Hepatocyte (in vitro differentiated cells): ENCODE results near the gene PRKAG2. TPM values are rescaled to one million over a fixed set of nuclear protein-coding genes. Genes with fewer than 3 reads are reported as not detected.

Experiments
- DNase-seq: peaks from one replicate; pipeline ENCODE4 v3.0.0-alpha.2; 2016; ENCODE audit warnings: low spot score
- H2AFZ ChIP-seq: fragments of 200-600 bp; sonication (generic); 2 replicates; pipeline ENCODE4 v1.6.0; 2016; ENCODE audit warnings: antibody characterized with exemption, mild to moderate bottlenecking
- H3K27ac ChIP-seq: fragments of 200-600 bp; sonication (generic); 2 replicates; pipeline ENCODE4 v1.5.1; 2016; ENCODE audit warnings: mild to moderate bottlenecking
- H3K27me3 ChIP-seq: fragments of 200-600 bp; sonication (generic); 2 replicates; pipeline ENCODE4 v1.6.1; 2016
- H3K36me3 ChIP-seq: fragments of 200-600 bp; sonication (generic); replicated peaks from 2 replicates; pipeline ENCODE4 v1.5.1; 2016; ENCODE audit warnings: low read depth; ENCODE audit not compliant: insufficient read depth
- H3K4me1 ChIP-seq: fragments of 200-600 bp; sonication (generic); 2 replicates; pipeline ENCODE4 v1.5.1; 2016; ENCODE audit warnings: mild to moderate bottlenecking, moderate library complexity; ENCODE audit not compliant: insufficient read depth
- H3K4me2 ChIP-seq: fragments of 200-600 bp; sonication (generic); 2 replicates; pipeline ENCODE4 v1.6.0; 2016
- H3K4me3 ChIP-seq: fragments of 200-600 bp; sonication (generic); 2 replicates; pipeline ENCODE4 v1.5.1; 2016; ENCODE audit warnings: mild to moderate bottlenecking
- H3K79me2 ChIP-seq: fragments of 200-600 bp; sonication (generic); 2 replicates; pipeline ENCODE4 v1.6.0; 2017; ENCODE audit warnings: mild to moderate bottlenecking
- H3K9me2 ChIP-seq: fragments of 200-600 bp; sonication (generic); replicated peaks from 2 replicates; pipeline ENCODE4 v1.6.0; 2017; ENCODE audit warnings: mild to moderate bottlenecking; ENCODE audit not compliant: insufficient read depth
- H3K9me3 ChIP-seq: fragments of 200-600 bp; sonication (generic); 2 replicates; pipeline ENCODE4 v1.5.1; 2016; ENCODE audit warnings: low read depth, mild to moderate bottlenecking
- H4K20me1 ChIP-seq: fragments of 200-600 bp; sonication (generic); 2 replicates; pipeline ENCODE4 v1.6.0; 2016; ENCODE audit warnings: mild to moderate bottlenecking; ENCODE audit not compliant: insufficient read depth, poor library complexity, severe bottlenecking
- CTCF ChIP-seq: fragments of 200-600 bp; sonication (generic); IDR thresholded peaks from 2 replicates; pipeline ENCODE4 v1.5.1; 2016; ENCODE audit warnings: antibody characterized with exemption, mild to moderate bottlenecking; ENCODE audit not compliant: poor library complexity
- EZH2 ChIP-seq: fragments of 200-600 bp; sonication (generic); IDR thresholded peaks from 2 replicates; pipeline ENCODE4 v1.6.1; 2016; ENCODE audit warnings: antibody characterized with exemption, mild to moderate bottlenecking, borderline replicate concordance
- EZH2phosphoT487 ChIP-seq: fragments of 200-600 bp; sonication (generic); IDR thresholded peaks from one replicate; pipeline ENCODE4 v1.6.1; 2018; ENCODE audit warnings: antibody characterized with exemption, mild to moderate bottlenecking, low read depth, moderate library complexity; ENCODE audit not compliant: unreplicated experiment, severe bottlenecking
- WGBS: methylation state at CpG from one replicate; pipeline ENCODE4 v1.1.6; 2016; ENCODE audit warnings: low lambda C conversion rate; ENCODE audit errors: missing lambda C conversion rate; 5-methylcytosine and 5-hydroxymethylcytosine counted together
- polyA plus RNA-seq: library from polyadenylated mRNA; unstranded; fragments of >200 nt; fragmentation: Nextera tagmentation; extraction: Ambion mirVana; gene quantifications from 2 replicates; pipeline ENCODE4 v1.2.1, GENCODE V29; 2016
- total RNA-seq: library from RNA; depleted of rRNA; stranded (reverse); fragments of >200 nt; gene quantifications from 2 replicates; pipeline ENCODE4 v1.2.3, GENCODE V29; 2014

PRKAG2 gene
- total and polyA plus RNA-seq, 2 experiments from 2014 or later: 17.8 to 23.4 TPM

- TF ChIP-seq EZH2 (no peak), CTCF (no peak), EZH2phosphoT487 (no peak)
- no peaks in the 10 kb centered on the region for H4K20me1 ChIP-seq
- H3K36me3 ChIP-seq: no peaks in the 10 kb centered on the region
- no peak overlapping the region for H3K27ac ChIP-seq
- H3K9me3 ChIP-seq: no peaks in the 10 kb centered on the region
- H3K27me3 ChIP-seq: no peaks in the 10 kb centered on the region
- 90% methylated on average over 16 of the region's 18 CpGs for WGBS
- DNase-seq: no peak
- H3K4me1 ChIP-seq: no peaks in the 10 kb centered on the region
- H2AFZ ChIP-seq: no peak overlapping the region
- H3K9me2 ChIP-seq: no peaks in the 10 kb centered on the region
- no peaks in the 10 kb centered on the region for H3K79me2 ChIP-seq
- no peak overlapping the region for H3K4me2 ChIP-seq
- H3K4me3 ChIP-seq: no peak overlapping the region
Measured at GRCh38 chr7:151793991-151794507, 82.9 kb downstream of the PRKAG2 start.

DNA sequence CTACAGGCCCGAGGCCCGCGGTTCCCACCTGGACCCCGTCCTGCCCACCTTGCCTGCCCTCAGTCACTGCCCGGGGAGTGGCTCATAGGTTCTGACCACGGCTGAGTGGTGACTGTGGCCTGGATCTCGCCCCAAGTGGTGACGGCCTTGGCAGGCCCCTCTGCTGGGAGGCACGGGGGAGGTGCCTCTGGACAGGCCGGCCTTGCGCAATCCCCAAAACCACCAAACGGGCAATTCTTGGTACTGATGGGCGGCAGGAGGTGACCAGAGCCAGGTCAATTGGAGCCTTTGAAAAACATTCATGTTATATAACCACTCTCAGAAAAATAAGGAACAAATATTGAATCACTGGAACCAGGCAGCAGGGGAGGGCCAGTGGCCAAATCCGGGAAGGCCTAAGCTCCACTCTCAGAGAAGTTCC lies 83.4 kb downstream of the PRKAG2 start:
- no peaks in the 10 kb centered on the region for H3K4me1 ChIP-seq
- WGBS: 97% methylated on average over 14 of the region's 14 CpGs
- no peaks in the 10 kb centered on the region for H3K36me3 ChIP-seq
- no peaks in the 10 kb centered on the region for H3K27me3 ChIP-seq
- H2AFZ ChIP-seq: no peak overlapping the region
- no peak overlapping the region for H3K4me2 ChIP-seq
- H3K9me2 ChIP-seq: no peaks in the 10 kb centered on the region
- H4K20me1 ChIP-seq: no peaks in the 10 kb centered on the region
- no peak overlapping the region for H3K4me3 ChIP-seq
- no peak overlapping the region for H3K27ac ChIP-seq
- no peak for DNase-seq
- H3K79me2 ChIP-seq: no peaks in the 10 kb centered on the region
- H3K9me3 ChIP-seq: no peaks in the 10 kb centered on the region
- TF ChIP-seq CTCF: no peak
- TF ChIP-seq EZH2phosphoT487: no peak
- TF ChIP-seq EZH2: no peak

DNA sequence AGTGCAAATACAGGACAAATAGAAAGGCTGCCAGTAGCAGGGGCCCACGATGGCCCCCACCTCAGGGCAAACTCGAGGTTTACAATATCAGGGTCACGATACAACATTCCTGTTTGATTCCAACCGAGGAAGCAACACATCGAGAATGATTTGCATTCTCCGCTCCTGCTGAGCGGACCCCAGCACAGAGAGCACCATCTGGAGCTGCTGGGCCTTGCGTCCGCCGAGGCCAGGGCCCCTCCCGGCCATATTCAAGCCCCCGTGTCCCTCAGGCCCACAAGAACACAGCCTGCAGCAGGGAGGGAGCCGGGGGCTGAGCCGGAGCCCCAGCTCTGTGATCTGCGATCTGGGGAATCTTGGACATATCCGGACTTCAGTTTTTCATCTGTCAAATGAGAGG lies 84.3 kb downstream of the PRKAG2 start:
- Histone ChIP-seq H3K9me3 (no peaks in the 10 kb centered on the region), H3K36me3 (no peaks in the 10 kb centered on the region), H3K27me3 (no peaks in the 10 kb centered on the region), H3K4me2 (no peak overlapping the region), H4K20me1 (no peaks in the 10 kb centered on the region), H3K79me2 (no peaks in the 10 kb centered on the region), H3K9me2 (no peaks in the 10 kb centered on the region), H3K4me3 (no peak overlapping the region), H2AFZ (no peak overlapping the region), H3K27ac (no peak overlapping the region), H3K4me1 (no peaks in the 10 kb centered on the region)
- no peak for TF ChIP-seq CTCF
- no peak for TF ChIP-seq EZH2phosphoT487
- no peak for TF ChIP-seq EZH2
- DNase-seq: no peak
- WGBS: 82% methylated on average over 16 of the region's 16 CpGs

DNA sequence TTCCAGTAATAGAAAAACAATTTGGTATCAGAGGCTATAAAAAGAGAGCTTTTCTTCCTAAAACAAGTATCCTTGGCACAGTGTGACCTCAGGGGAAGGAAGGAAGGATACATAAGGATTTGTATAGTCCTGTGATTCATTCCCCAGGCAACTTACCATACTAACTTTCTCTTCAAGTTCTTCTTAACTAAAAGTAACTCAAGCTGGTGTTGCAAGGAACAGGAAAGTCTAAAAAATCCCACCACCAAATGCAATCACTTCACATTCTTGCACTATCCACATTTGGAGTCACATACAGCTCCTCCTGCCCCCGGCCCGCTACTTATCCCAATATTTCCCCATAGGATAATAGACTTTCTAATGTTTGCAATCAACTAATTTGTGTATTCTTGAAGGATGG lies 84.8 kb downstream of the PRKAG2 start:
- Histone ChIP-seq H3K4me2 (no peak overlapping the region), H3K36me3 (no peaks in the 10 kb centered on the region), H4K20me1 (no peaks in the 10 kb centered on the region), H2AFZ (no peak overlapping the region), H3K9me3 (no peaks in the 10 kb centered on the region), H3K27ac (no peak overlapping the region), H3K9me2 (no peaks in the 10 kb centered on the region), H3K27me3 (no peaks in the 10 kb centered on the region), H3K4me1 (no peaks in the 10 kb centered on the region), H3K79me2 (no peaks in the 10 kb centered on the region), H3K4me3 (no peak overlapping the region)
- TF ChIP-seq EZH2 (no peak), CTCF (no peak), EZH2phosphoT487 (no peak)
- WGBS: 97% methylated on average over 2 of the region's 2 CpGs
- no peak for DNase-seq
